Mesenchymal stem cell (in vitro differentiated cells and primary cell): ENCODE data around the gene KRT14.
"Not testable (repeated sequence)": the region's sequence is repeated elsewhere in the genome, so short reads cannot be mapped to it uniquely, and the experiment has no call there.

Source experiments
- DNase-seq: peaks from one replicate; pipeline ENCODE4 v3.0.0-alpha.2; 2013
- H2AFZ ChIP-seq: one replicate; pipeline ENCODE4 v1.6.1; 2013; ENCODE audit warnings: low read depth, mild to moderate bottlenecking, control low read depth, inconsistent platforms, low read length, moderate library complexity
- H2AK5ac ChIP-seq: 2 replicates; pipeline ENCODE4 v1.6.1; 2013; ENCODE audit warnings: low read length, moderate library complexity, mild to moderate bottlenecking, inconsistent platforms; ENCODE audit not compliant: severe bottlenecking
- H2BK120ac ChIP-seq: one replicate; pipeline ENCODE4 v1.6.1; 2013; ENCODE audit warnings: low read depth, mild to moderate bottlenecking, inconsistent platforms, low read length, moderate library complexity
- H2BK12ac ChIP-seq, 2 experiments: one replicate each; pipeline ENCODE4 v1.6.1; 2013; ENCODE audit warnings: inconsistent platforms in 2 of 2, low read length in 2 of 2, mild to moderate bottlenecking in 2 of 2, moderate library complexity in 2 of 2, control low read depth in 1 of 2
- H2BK15ac ChIP-seq: one replicate; pipeline ENCODE4 v1.6.1; 2013; ENCODE audit warnings: mild to moderate bottlenecking, low read depth, inconsistent platforms; ENCODE audit not compliant: poor library complexity, severe bottlenecking
- H2BK5ac ChIP-seq: 2 replicates; pipeline ENCODE4 v1.6.1; 2013; ENCODE audit warnings: low read depth, mild to moderate bottlenecking, low read length, control low read depth, inconsistent platforms; ENCODE audit not compliant: poor library complexity, severe bottlenecking
- H3K14ac ChIP-seq, 2 experiments: one replicate each; pipeline ENCODE4 v1.6.1; 2013; ENCODE audit warnings: inconsistent platforms in 2 of 2, low read length in 2 of 2, control low read depth in 1 of 2, mild to moderate bottlenecking in 1 of 2, moderate library complexity in 1 of 2
- H3K18ac ChIP-seq, 2 experiments: one replicate each; pipeline ENCODE4 v1.6.1; 2013; ENCODE audit warnings: inconsistent platforms in 2 of 2, low read length in 2 of 2, control low read depth in 1 of 2, low read depth in 1 of 2, mild to moderate bottlenecking in 1 of 2
- H3K23ac ChIP-seq, 2 experiments: one replicate each; pipeline ENCODE4 v1.6.1; 2013; ENCODE audit warnings: inconsistent platforms in 2 of 2, low read length in 2 of 2, mild to moderate bottlenecking in 2 of 2, moderate library complexity in 2 of 2, control low read depth in 1 of 2
- H3K27ac ChIP-seq: 2 replicates; pipeline ENCODE4 v1.5.1; 2013; ENCODE audit warnings: mild to moderate bottlenecking, moderate library complexity, low read length, control low read depth, inconsistent platforms; ENCODE audit not compliant: poor library complexity, severe bottlenecking
- H3K27me3 ChIP-seq, 2 experiments: 2 replicates each; pipeline versions ENCODE4 v1.6.1 to v1.7.0; 2013; ENCODE audit warnings: low read length in 2 of 2, mild to moderate bottlenecking in 2 of 2, moderate library complexity in 2 of 2, control low read depth in 1 of 2, inconsistent platforms in 1 of 2; ENCODE audit not compliant: control insufficient read depth in 1 of 2, insufficient read depth in 1 of 2
- H3K36me3 ChIP-seq, 2 experiments: 2 replicates each; pipeline versions ENCODE4 v1.6.1 to v1.7.0; 2013; ENCODE audit warnings: low read length in 2 of 2, control low read depth in 1 of 2, inconsistent platforms in 1 of 2, low read depth in 1 of 2, mild to moderate bottlenecking in 1 of 2; ENCODE audit not compliant: insufficient read depth in 2 of 2, control insufficient read depth in 1 of 2
- H3K4ac ChIP-seq, 2 experiments: one replicate each; pipeline ENCODE4 v1.6.1; 2013; ENCODE audit warnings: inconsistent platforms in 2 of 2, low read length in 2 of 2, mild to moderate bottlenecking in 2 of 2, moderate library complexity in 2 of 2, control low read depth in 1 of 2, low read depth in 1 of 2
- H3K4me1 ChIP-seq: 2 replicates; pipeline ENCODE4 v1.6.1; 2013; ENCODE audit warnings: low read depth, low read length, control low read depth; ENCODE audit not compliant: control insufficient read depth, insufficient read depth
- H3K4me2 ChIP-seq: 2 replicates; pipeline ENCODE4 v1.6.1; 2013; ENCODE audit warnings: low read length, mild to moderate bottlenecking, inconsistent platforms; ENCODE audit not compliant: poor library complexity, severe bottlenecking
- H3K4me3 ChIP-seq, 2 experiments: 2 replicates each; pipeline versions ENCODE4 v1.5.1 to v1.7.0; 2013; ENCODE audit warnings: low read length in 2 of 2, mild to moderate bottlenecking in 2 of 2, control low read depth in 1 of 2, low read depth in 1 of 2; ENCODE audit not compliant: insufficient read depth in 1 of 2
- H3K79me1 ChIP-seq: replicated peaks from 2 replicates; pipeline ENCODE4 v1.6.1; 2013; ENCODE audit warnings: mild to moderate bottlenecking, control low read depth, low read length, inconsistent platforms; ENCODE audit not compliant: poor library complexity, severe bottlenecking
- H3K9ac ChIP-seq: 2 replicates; pipeline ENCODE4 v1.7.0; 2013; ENCODE audit warnings: mild to moderate bottlenecking, low read length, moderate library complexity
- H3K9me3 ChIP-seq: 2 replicates; pipeline ENCODE4 v1.7.0; 2013; ENCODE audit warnings: mild to moderate bottlenecking, low read length; ENCODE audit not compliant: control insufficient read depth
- H4K8ac ChIP-seq: one replicate; pipeline ENCODE4 v1.6.1; 2013; ENCODE audit warnings: inconsistent platforms, mild to moderate bottlenecking, low read length, moderate library complexity
- H4K91ac ChIP-seq: one replicate; pipeline ENCODE4 v1.6.1; 2013; ENCODE audit warnings: mild to moderate bottlenecking, low read length, inconsistent platforms
- WGBS: methylation state at CpG from one replicate; pipeline ENCODE4 v1.1.7; 2013; ENCODE audit warnings: mixed read lengths; 5-methylcytosine and 5-hydroxymethylcytosine counted together

The KRT14 gene

DNA sequence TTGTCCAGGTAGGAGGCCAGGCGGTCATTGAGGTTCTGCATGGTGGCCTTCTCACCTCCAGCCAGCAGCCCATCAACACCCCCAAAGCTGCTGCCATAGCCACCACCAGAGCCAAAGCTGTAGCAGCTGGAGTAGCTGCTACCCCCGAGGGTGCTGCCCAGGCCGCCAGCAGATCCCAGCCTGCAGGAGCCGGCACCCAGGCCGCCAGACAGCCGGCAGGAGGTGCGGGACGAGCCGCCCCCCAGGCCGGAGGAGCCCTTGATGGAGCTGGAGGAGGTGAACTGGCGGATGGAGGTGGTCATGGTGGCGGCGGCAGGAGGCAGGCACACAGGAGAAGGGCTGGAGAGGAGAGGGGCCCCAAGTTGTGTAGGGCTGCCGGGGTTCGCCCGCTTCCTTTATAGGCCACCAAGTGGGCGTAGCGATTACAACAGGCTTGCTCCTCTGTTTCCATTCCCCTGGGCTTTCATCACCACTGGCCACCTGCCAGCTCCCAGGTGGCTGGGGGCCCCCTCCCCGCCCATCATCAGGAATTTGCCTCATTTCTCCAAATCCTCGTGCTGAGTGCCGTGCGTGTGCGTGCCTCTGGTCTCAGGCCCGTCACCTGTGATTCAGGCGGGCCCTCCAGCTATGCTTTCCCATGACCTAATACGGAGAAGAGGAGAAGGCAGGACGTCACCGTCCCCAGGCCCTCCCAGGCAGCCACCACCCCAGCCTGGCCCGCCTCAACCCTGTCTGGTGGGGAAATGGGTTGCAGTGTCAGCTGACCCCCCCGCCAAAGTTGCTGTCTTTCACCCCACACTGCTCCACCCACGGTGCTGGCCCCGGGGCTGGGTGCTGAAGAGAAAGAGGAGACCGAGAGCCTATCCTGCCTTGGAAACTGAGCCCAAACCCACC lies 37.8 kb upstream of the KRT14 start, which contains the start of gene KRT17:
TSS of gene KRT17 (minus strand) at position 368 of the 894 bp plus-strand sequence. CDS start at position 302, 66 bp downstream.
- H3K23ac ChIP-seq = no peak within 1 kb of the TSS
- H3K9ac ChIP-seq = no peak within 1 kb of the TSS
- no peaks in the 10 kb centered on the region for H3K79me1 ChIP-seq
- no peak within 1 kb of the TSS for H2BK120ac ChIP-seq
- no peak within 1 kb of the TSS for H3K18ac ChIP-seq
- no peak within 1 kb of the TSS for H2BK5ac ChIP-seq
- no peak for DNase-seq
- WGBS = 89% methylated on average over 26 of the region's 33 CpGs
- H2AFZ ChIP-seq = no peak within 1 kb of the TSS
- no peaks in the 10 kb centered on the region for H3K36me3 ChIP-seq
- peak within 1 kb of the TSS; percentile 56 for H2BK15ac ChIP-seq
- H3K4me3 ChIP-seq = no peak within 1 kb of the TSS
- no peak within 1 kb of the TSS for H4K91ac ChIP-seq
- H3K27ac ChIP-seq = no peak within 1 kb of the TSS
- no peaks in the 10 kb centered on the region for H3K9me3 ChIP-seq
- H4K8ac ChIP-seq = no peak within 1 kb of the TSS
- peaks cover 4 to 32% of the 10 kb centered on the region in 2 experiments for H3K27me3 ChIP-seq
- H3K14ac ChIP-seq = no peak within 1 kb of the TSS
- no peak within 1 kb of the TSS for H2BK12ac ChIP-seq
- H3K4me2 ChIP-seq = no peak within 1 kb of the TSS
- peaks cover 39% of the 10 kb centered on the region for H3K4me1 ChIP-seq
- no peak within 1 kb of the TSS for H3K4ac ChIP-seq
- no peak within 1 kb of the TSS for H2AK5ac ChIP-seq

DNA sequence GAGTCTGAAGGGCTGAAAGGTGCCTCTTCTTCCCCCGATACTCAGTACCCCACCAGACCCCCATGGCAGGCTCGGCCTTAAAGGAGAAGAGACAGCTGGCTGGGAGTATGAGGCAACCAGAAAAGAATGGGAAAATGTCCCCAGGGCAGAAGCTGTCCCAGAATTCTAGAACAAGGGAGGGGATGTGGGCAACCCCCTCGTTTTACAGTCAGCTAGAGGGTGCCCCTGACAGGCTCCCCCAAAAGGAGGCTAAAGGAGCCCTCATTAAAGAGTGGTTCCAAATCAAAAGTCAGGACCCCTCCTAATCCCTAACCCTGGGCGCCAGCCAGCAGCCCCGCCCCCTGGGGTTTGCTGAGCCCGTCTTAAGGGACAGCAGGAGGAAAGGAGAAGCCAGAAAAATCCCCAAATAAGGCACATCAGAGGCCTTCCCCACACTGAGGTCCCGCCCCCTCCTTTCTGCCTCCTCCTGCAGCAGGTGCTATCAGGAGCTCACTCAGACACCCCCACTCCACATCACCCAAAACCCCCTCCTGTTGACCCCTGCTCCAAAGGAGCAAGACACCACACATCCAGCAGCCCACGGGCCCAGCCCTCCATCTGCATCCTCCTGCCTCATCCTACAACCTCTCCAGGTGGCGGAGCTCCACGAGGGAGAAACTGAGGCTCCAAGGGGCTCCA lies 36.6 kb upstream of the KRT14 start:
- H2BK12ac ChIP-seq, H3K4me2 ChIP-seq, H3K18ac ChIP-seq, H2BK15ac ChIP-seq, H2AK5ac ChIP-seq, H3K9ac ChIP-seq, H3K27ac ChIP-seq, H4K91ac ChIP-seq, H3K9me3 ChIP-seq, H2AFZ ChIP-seq, H3K79me1 ChIP-seq, H3K4me3 ChIP-seq, H4K8ac ChIP-seq, H3K23ac ChIP-seq, H3K4ac ChIP-seq, DNase-seq, H2BK120ac ChIP-seq, H3K36me3 ChIP-seq, H2BK5ac ChIP-seq, H3K14ac ChIP-seq: not testable (repeated sequence)
- Histone ChIP-seq H3K4me1 (peaks cover 39% of the 10 kb centered on the region), H3K27me3 (peaks cover 4 to 37% of the 10 kb centered on the region in 2 experiments)
- 43% methylated on average over 7 of the region's 10 CpGs for WGBS

DNA sequence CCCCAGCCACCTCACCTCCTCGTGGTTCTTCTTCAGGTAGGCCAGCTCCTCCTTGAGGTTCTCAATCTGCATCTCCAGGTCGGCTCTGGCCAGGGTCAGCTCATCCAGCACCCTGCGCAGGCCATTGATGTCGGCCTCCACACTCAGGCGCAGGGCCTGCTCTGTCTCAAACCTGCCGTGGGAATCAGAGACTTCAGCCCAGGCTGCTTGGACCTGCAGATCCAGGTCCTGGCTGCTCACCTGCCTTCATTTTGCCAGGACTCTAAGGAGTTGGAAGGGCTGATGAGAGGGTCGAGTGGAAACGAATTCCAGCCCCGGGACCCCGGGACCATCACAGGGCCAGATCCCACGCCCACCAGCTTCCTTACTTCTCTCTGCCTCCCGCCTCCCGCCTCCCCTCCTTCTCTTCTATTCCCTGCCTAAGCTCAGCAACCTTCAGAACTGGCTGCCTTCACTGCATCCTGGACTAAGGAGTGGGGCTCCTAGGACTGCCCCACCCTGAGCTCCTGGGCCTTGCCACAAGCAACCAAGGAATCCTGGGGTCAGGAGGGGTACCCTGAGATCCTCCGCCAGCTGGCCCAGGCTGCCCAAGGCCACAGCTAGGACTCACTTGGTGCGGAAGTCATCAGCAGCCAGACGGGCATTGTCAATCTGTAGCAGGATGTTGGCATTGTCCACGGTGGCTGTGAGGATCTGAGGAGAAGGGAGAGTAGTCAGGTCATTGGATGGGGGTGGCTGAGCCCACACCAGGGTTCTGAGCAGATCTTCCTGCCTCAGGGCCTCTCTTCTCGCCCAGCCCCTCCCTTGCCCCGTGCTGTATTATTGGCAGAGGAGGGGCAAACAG lies 35.9 kb upstream of the KRT14 start:
- H2BK12ac ChIP-seq, H3K4me3 ChIP-seq, H3K9ac ChIP-seq, H2AK5ac ChIP-seq, H4K91ac ChIP-seq, H3K14ac ChIP-seq, H3K36me3 ChIP-seq, H3K4me2 ChIP-seq, H2BK120ac ChIP-seq, H3K4ac ChIP-seq, H3K27ac ChIP-seq, H2BK5ac ChIP-seq, DNase-seq, H3K18ac ChIP-seq, H3K9me3 ChIP-seq, H2AFZ ChIP-seq, H3K79me1 ChIP-seq, H3K23ac ChIP-seq, H4K8ac ChIP-seq: not testable (repeated sequence)
- Histone ChIP-seq H2BK15ac (peak overlapping the region; percentile 9), H3K4me1 (peaks cover 41% of the 10 kb centered on the region), H3K27me3 (peaks cover 0 to 33% of the 10 kb centered on the region in 2 experiments)
- 79% methylated on average over 17 of the region's 19 CpGs for WGBS
